ENCODE results near the gene PTPRN2.

Gene PTPRN2

GRCh38 chr7:158589653-158590052, 2.0 kb upstream of the PTPRN2 start:
- H3K36me3 Mint-ChIP-seq (ENCODE audit: low read depth) = no peaks in the 10 kb centered on the region
- H3K9me3 Mint-ChIP-seq = peaks cover 5% of the 10 kb centered on the region
- H3K27me3 Mint-ChIP-seq = peaks cover 40% of the 10 kb centered on the region
- H3K4me3 Mint-ChIP-seq = no peak overlapping the region
- H3K4me1 Mint-ChIP-seq (ENCODE audit: low read depth) = peaks cover 8% of the 10 kb centered on the region
- H3K27ac Mint-ChIP-seq = no peak overlapping the region
- no peak for DNase-seq

GRCh38 chr7:158588878-158589442, 1.3 kb upstream of the PTPRN2 start:
- peaks cover 8% of the 10 kb centered on the region for H3K4me1 Mint-ChIP-seq (ENCODE audit: low read depth)
- H3K27me3 Mint-ChIP-seq = peaks cover 47% of the 10 kb centered on the region
- H3K27ac Mint-ChIP-seq = no peak overlapping the region
- H3K4me3 Mint-ChIP-seq = no peak overlapping the region
- peaks cover 5% of the 10 kb centered on the region for H3K9me3 Mint-ChIP-seq
- DNase-seq = no peak
- H3K36me3 Mint-ChIP-seq (ENCODE audit: low read depth) = no peaks in the 10 kb centered on the region

- Mint-ChIP-seq H3K9me3 (peaks cover 4% of the 10 kb centered on the region), H3K4me3 (no peak overlapping the region), H3K4me1 (ENCODE audit: low read depth) (peaks cover 8% of the 10 kb centered on the region), H3K27ac (no peak overlapping the region), H3K36me3 (ENCODE audit: low read depth) (no peaks in the 10 kb centered on the region), H3K27me3 (peaks cover 53% of the 10 kb centered on the region)
- no peak for DNase-seq
These were observed 658 bp upstream of the PTPRN2 start for GRCh38 chr7:158588085-158588877.

GRCh38 chr7:158586499-158587161, 993 bp downstream of the PTPRN2 start:
- no peak overlapping the region for H3K27ac Mint-ChIP-seq
- no peak overlapping the region for H3K4me3 Mint-ChIP-seq
- H3K36me3 Mint-ChIP-seq (ENCODE audit: low read depth) = no peaks in the 10 kb centered on the region
- H3K27me3 Mint-ChIP-seq = peaks cover 66% of the 10 kb centered on the region
- H3K9me3 Mint-ChIP-seq = no peaks in the 10 kb centered on the region
- DNase-seq = no peak
- H3K4me1 Mint-ChIP-seq (ENCODE audit: low read depth) = peaks cover 8% of the 10 kb centered on the region

GRCh38 chr7:158585721-158586498, 1.7 kb downstream of the PTPRN2 start:
- DNase-seq = no peak
- H3K36me3 Mint-ChIP-seq (ENCODE audit: low read depth) = no peaks in the 10 kb centered on the region
- H3K27ac Mint-ChIP-seq = no peak overlapping the region
- H3K4me1 Mint-ChIP-seq (ENCODE audit: low read depth) = peaks cover 8% of the 10 kb centered on the region
- peak overlapping the region; percentile 41 for H3K4me3 Mint-ChIP-seq
- H3K27me3 Mint-ChIP-seq = peaks cover 72% of the 10 kb centered on the region
- no peaks in the 10 kb centered on the region for H3K9me3 Mint-ChIP-seq

- Mint-ChIP-seq H3K4me1 (ENCODE audit: low read depth) (peaks cover 8% of the 10 kb centered on the region), H3K36me3 (ENCODE audit: low read depth) (no peaks in the 10 kb centered on the region), H3K4me3 (no peak overlapping the region), H3K9me3 (peaks cover 12% of the 10 kb centered on the region), H3K27me3 (peaks cover 73% of the 10 kb centered on the region), H3K27ac (no peak overlapping the region)
- DNase-seq = no peak
These were observed 3.2 kb downstream of the PTPRN2 start for GRCh38 chr7:158584407-158584806.

GRCh38 chr7:158583810-158584209, 3.8 kb downstream of the PTPRN2 start:
- Mint-ChIP-seq H3K4me1 (ENCODE audit: low read depth) (peaks cover 8% of the 10 kb centered on the region), H3K9me3 (peaks cover 15% of the 10 kb centered on the region), H3K27ac (no peak overlapping the region), H3K4me3 (no peak overlapping the region), H3K27me3 (peaks cover 67% of the 10 kb centered on the region), H3K36me3 (ENCODE audit: low read depth) (no peaks in the 10 kb centered on the region)
- no peak for DNase-seq

GRCh38 chr7:158583143-158583542, 4.5 kb downstream of the PTPRN2 start:
- Mint-ChIP-seq H3K4me1 (ENCODE audit: low read depth) (peaks cover 8% of the 10 kb centered on the region), H3K36me3 (ENCODE audit: low read depth) (no peaks in the 10 kb centered on the region), H3K27me3 (peaks cover 64% of the 10 kb centered on the region), H3K9me3 (peaks cover 15% of the 10 kb centered on the region), H3K27ac (no peak overlapping the region), H3K4me3 (no peak overlapping the region)
- DNase-seq = no peak

- Mint-ChIP-seq H3K4me1 (ENCODE audit: low read depth) (peaks cover 8% of the 10 kb centered on the region), H3K27ac (no peak overlapping the region), H3K4me3 (no peak overlapping the region), H3K27me3 (peaks cover 64% of the 10 kb centered on the region), H3K9me3 (peaks cover 15% of the 10 kb centered on the region), H3K36me3 (ENCODE audit: low read depth) (no peaks in the 10 kb centered on the region)
- DNase-seq = no peak
These were observed 5.5 kb downstream of the PTPRN2 start for GRCh38 chr7:158582089-158582456.

- H3K27ac Mint-ChIP-seq = no peak overlapping the region
- peaks cover 8% of the 10 kb centered on the region for H3K4me1 Mint-ChIP-seq (ENCODE audit: low read depth)
- no peak for DNase-seq
- H3K9me3 Mint-ChIP-seq = peaks cover 15% of the 10 kb centered on the region
- peaks cover 63% of the 10 kb centered on the region for H3K27me3 Mint-ChIP-seq
- H3K36me3 Mint-ChIP-seq (ENCODE audit: low read depth) = no peaks in the 10 kb centered on the region
- H3K4me3 Mint-ChIP-seq = no peak overlapping the region
These were observed 6.1 kb downstream of the PTPRN2 start for GRCh38 chr7:158581440-158582088.

GRCh38 chr7:158579662-158580646, 7.7 kb downstream of the PTPRN2 start:
- H3K9me3 Mint-ChIP-seq = peaks cover 15% of the 10 kb centered on the region
- H3K27ac Mint-ChIP-seq = no peak overlapping the region
- no peak for DNase-seq
- H3K27me3 Mint-ChIP-seq = peaks cover 47% of the 10 kb centered on the region
- H3K4me3 Mint-ChIP-seq = no peak overlapping the region
- no peaks in the 10 kb centered on the region for H3K36me3 Mint-ChIP-seq (ENCODE audit: low read depth)
- no peaks in the 10 kb centered on the region for H3K4me1 Mint-ChIP-seq (ENCODE audit: low read depth)

- Mint-ChIP-seq H3K9me3 (peaks cover 15% of the 10 kb centered on the region), H3K4me3 (no peak overlapping the region), H3K27me3 (peaks cover 28% of the 10 kb centered on the region), H3K27ac (no peak overlapping the region), H3K4me1 (ENCODE audit: low read depth) (no peaks in the 10 kb centered on the region), H3K36me3 (ENCODE audit: low read depth) (no peaks in the 10 kb centered on the region)
- DNase-seq = no peak
These were observed 11.4 kb downstream of the PTPRN2 start for GRCh38 chr7:158576050-158576762.

Measured in activated T-cell treated with anti-CD3 and anti-CD28 coated beads, Interleukin-2, amount 50 U/mL, for 24 hours (primary cell).